BLaER1 treated with 17β-estradiol and CSF1 and Interleukin-3, amounts not matched to agents 10 nM and 100 nM (cell line): ENCODE results near the gene ZNF701.
"Not testable (repeated sequence)": the region's sequence is repeated elsewhere in the genome, so short reads cannot be mapped to it uniquely, and the experiment has no call there.

Experiments
- H3K27ac ChIP-seq, 11 experiments: shearing (Covaris generic); formaldehyde crosslinking; 2 replicates each; pipeline ENCODE4 v1.8.1; 2022
- H3K27me3 ChIP-seq, 11 experiments: shearing (Covaris generic); formaldehyde crosslinking; 2 replicates each; pipeline ENCODE4 v1.8.1; 2022
- H3K36me3 ChIP-seq, 11 experiments: shearing (Covaris generic); formaldehyde crosslinking; 2 replicates each; pipeline ENCODE4 v1.8.1; 2022
- H3K4me1 ChIP-seq, 10 experiments: shearing (Covaris generic); formaldehyde crosslinking; 2 replicates each; pipeline ENCODE4 v1.8.1; 2022
- H3K4me2 ChIP-seq, 11 experiments: shearing (Covaris generic); formaldehyde crosslinking; 2 replicates each; pipeline ENCODE4 v1.8.1; 2022
- H3K4me3 ChIP-seq, 10 experiments: shearing (Covaris generic); formaldehyde crosslinking; 2 replicates each; pipeline ENCODE4 v1.8.1; 2022
- H3K9ac ChIP-seq, 11 experiments: shearing (Covaris generic); formaldehyde crosslinking; 2 replicates each; pipeline ENCODE4 v1.8.1; 2022
- H3K9me3 ChIP-seq, 11 experiments: shearing (Covaris generic); formaldehyde crosslinking; replicated peaks in 1 of 11; 2 replicates each; pipeline ENCODE4 v1.8.1; 2022
- H4K20me1 ChIP-seq, 11 experiments: shearing (Covaris generic); formaldehyde crosslinking; 2 replicates each; pipeline ENCODE4 v1.8.1; 2022
- Cebpa-rat ChIP-seq, 11 experiments: shearing (Covaris generic); IDR thresholded peaks; 2 replicates each; pipeline ENCODE4 v1.8.1; 2022

ZNF701 gene

DNA sequence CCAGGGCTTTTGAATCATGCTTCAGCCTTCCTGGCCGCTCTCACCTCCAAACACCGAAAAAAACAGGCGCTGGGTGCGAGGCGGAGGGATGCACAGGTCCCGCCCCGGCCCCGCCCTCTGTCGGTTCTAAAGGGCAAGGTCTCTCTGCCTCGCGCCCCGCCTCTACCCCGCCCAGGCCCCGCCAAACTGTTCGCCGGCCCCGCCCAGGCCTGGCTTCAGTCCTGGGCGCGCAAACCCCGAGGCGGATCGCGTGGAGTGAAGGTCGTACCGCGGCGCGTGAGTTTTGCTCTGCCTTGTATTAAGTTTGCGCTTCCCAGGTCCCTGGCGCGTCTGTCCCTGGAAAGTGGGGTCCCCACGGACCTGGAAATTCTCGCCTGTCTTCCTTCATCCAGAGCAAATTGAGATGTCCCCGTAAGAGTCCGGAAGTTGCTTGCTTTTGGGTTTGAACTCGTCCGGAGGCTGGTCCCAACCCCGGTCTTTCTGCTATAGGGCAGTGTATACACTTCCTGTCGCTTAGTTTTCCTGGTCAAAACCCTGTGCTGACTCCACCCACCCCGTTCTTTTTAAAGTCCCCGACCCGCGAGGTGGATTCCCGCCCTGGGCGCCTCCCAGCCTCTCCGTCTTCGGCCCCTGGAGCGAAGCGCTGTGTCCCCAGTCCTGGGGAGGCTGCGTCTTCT lies 34.2 kb upstream of the ZNF701 start:
- Histone ChIP-seq H3K9ac (peak overlapping the region; percentile 84 to 93 (median 89)), H3K4me3 (peak overlapping the region; percentile 71 to 87 (median 74)), H3K9me3 (peaks cover 24 to 59% (median 33%) of the 10 kb centered on the region in 11 experiments; a peak in 21 of 22 replicates), H3K4me2 (peak overlapping the region; percentile 92 to 99 (median 96)), H3K27me3 (no peaks in the 10 kb centered on the region), H3K27ac (peak overlapping the region; percentile 59 to 95 (median 87)), H3K4me1 (peaks cover 22 to 68% (median 44%) of the 10 kb centered on the region in 10 experiments), H3K36me3 (peaks cover 29 to 60% (median 52%) of the 10 kb centered on the region in 11 experiments), H4K20me1 (peaks cover 0 to 30% (median 2%) of the 10 kb centered on the region in 11 experiments; a peak in 7 of 22 replicates)
- no peak for TF ChIP-seq Cebpa-rat (IDR thresholded peaks at IDR 0.05)

- H3K4me3 ChIP-seq = peak overlapping the region; percentile 71 to 87 (median 74)
- H3K27me3 ChIP-seq = no peaks in the 10 kb centered on the region
- H3K9me3 ChIP-seq = peaks cover 24 to 64% (median 37%) of the 10 kb centered on the region in 11 experiments; a peak in 21 of 22 replicates
- TF ChIP-seq Cebpa-rat (IDR thresholded peaks at IDR 0.05) = no peak
- H3K27ac ChIP-seq = peak overlapping the region; percentile 59 to 95 (median 87)
- H3K4me1 ChIP-seq = peaks cover 22 to 72% (median 43%) of the 10 kb centered on the region in 10 experiments
- peaks cover 0 to 30% (median 4%) of the 10 kb centered on the region in 11 experiments; a peak in 6 of 22 replicates for H4K20me1 ChIP-seq
- H3K4me2 ChIP-seq = peak overlapping the region; percentile 92 to 99 (median 96)
- peaks cover 33 to 65% (median 52%) of the 10 kb centered on the region in 11 experiments for H3K36me3 ChIP-seq
- peak overlapping the region; percentile 84 to 93 (median 89) for H3K9ac ChIP-seq
Measured at GRCh38 chr19:52536448-52536800, 33.7 kb upstream of the ZNF701 start.

GRCh38 chr19:52538815-52539214 lies 31.3 kb upstream of the ZNF701 start:
- H3K4me3 ChIP-seq = peak overlapping the region in 3 of 10 experiments; percentile 5 to 44 (median 22); a peak in 2 of 20 replicates
- peaks cover 39 to 82% (median 56%) of the 10 kb centered on the region in 10 experiments for H3K4me1 ChIP-seq
- not testable (repeated sequence) for H3K27me3 ChIP-seq

DNA sequence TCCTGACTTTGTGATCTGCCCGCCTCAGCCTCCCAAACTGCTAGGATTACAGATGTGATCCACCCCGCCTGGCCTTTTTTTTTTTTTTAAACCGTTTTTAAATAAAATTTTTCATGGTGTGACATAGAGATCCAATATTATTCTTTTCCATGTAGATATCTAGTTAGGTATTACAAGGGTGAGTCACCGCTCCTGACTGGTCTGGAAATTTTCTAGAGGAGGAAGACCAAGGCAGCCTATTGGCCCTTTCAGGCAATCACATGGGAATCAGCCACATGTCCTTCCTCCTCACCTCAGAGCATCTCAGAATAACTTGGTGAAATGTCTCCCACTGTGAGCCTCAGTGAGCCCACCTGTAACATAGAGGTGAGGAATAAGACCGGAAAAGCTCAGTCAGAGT lies 28.9 kb upstream of the ZNF701 start:
- peaks cover 48 to 96% (median 70%) of the 10 kb centered on the region in 11 experiments for H3K9me3 ChIP-seq
- not testable (repeated sequence) for H3K27ac ChIP-seq, H3K4me3 ChIP-seq, H3K27me3 ChIP-seq, H3K9ac ChIP-seq, H3K4me2 ChIP-seq
- H3K36me3 ChIP-seq = peaks cover 50 to 76% (median 70%) of the 10 kb centered on the region in 11 experiments
- H4K20me1 ChIP-seq = peaks cover 0 to 52% (median 3%) of the 10 kb centered on the region in 11 experiments; a peak in 11 of 22 replicates
- peaks cover 28 to 65% (median 42%) of the 10 kb centered on the region in 10 experiments for H3K4me1 ChIP-seq

More at GRCh38 chr19:52538815-52539214, 31.3 kb upstream of the ZNF701 start:
- H3K9ac ChIP-seq = peak overlapping the region in 2 of 11 experiments; percentile 33 to 44; a peak in 3 of 22 replicates
- H3K9me3 ChIP-seq = peaks cover 27 to 73% (median 46%) of the 10 kb centered on the region in 11 experiments
- H4K20me1 ChIP-seq = peaks cover 0 to 52% (median 4%) of the 10 kb centered on the region in 11 experiments; a peak in 11 of 22 replicates
- H3K27ac ChIP-seq = peak overlapping the region in 5 of 11 experiments; percentile 32 to 70 (median 58); a peak in 9 of 22 replicates
- TF ChIP-seq Cebpa-rat (IDR thresholded peaks at IDR 0.05) = 0 out of 22 replicates have a peak, but pooled peaks of 1 of the 11 experiments have one; percentile 22
- H3K36me3 ChIP-seq = peaks cover 30 to 59% (median 50%) of the 10 kb centered on the region in 11 experiments
- H3K4me2 ChIP-seq = peak overlapping the region in 5 of 11 experiments; percentile 46 to 98 (median 94); a peak in 10 of 22 replicates

- H3K4me2 ChIP-seq = peak overlapping the region in 2 of 11 experiments; percentile 78 to 80; a peak in 2 of 22 replicates
- peaks cover 25 to 61% (median 39%) of the 10 kb centered on the region in 10 experiments for H3K4me1 ChIP-seq
- no peak for TF ChIP-seq Cebpa-rat (IDR thresholded peaks at IDR 0.05)
- no peak overlapping the region for H3K4me3 ChIP-seq
- H4K20me1 ChIP-seq = peaks cover 0 to 48% (median 3%) of the 10 kb centered on the region in 11 experiments; a peak in 11 of 22 replicates
- H3K27ac ChIP-seq = no peak overlapping the region
- H3K9ac ChIP-seq = no peak overlapping the region
- no peaks in the 10 kb centered on the region for H3K27me3 ChIP-seq
- H3K36me3 ChIP-seq = peaks cover 54 to 81% (median 74%) of the 10 kb centered on the region in 11 experiments
- peaks cover 53 to 99% (median 74%) of the 10 kb centered on the region in 11 experiments for H3K9me3 ChIP-seq
Measured at GRCh38 chr19:52541608-52542007, 28.5 kb upstream of the ZNF701 start.

DNA sequence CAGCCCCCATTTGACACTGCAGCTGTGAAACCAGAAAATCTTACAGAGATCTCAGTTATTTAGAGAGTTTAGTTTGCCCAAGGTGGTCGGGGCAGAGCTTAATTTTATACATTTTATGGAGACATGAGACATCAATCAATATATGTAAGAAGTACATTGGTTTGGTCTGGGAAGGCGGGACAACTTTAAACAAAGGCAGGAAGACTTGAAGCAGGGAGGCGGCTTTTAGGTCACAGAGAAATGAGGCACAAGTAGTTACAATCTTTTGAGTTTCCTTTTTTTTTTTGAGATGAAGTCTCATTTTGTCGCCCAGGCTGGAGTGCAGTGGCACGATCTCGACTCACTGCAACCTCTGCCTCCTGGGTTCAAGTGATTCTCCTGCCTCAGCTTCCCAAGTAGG lies 27.5 kb upstream of the ZNF701 start:
- Histone ChIP-seq H3K4me3 (peak overlapping the region in 3 of 10 experiments; percentile 16 to 36 (median 26); a peak in 2 of 20 replicates), H3K4me2 (peak overlapping the region; percentile 41 to 85 (median 74)), H4K20me1 (peaks cover 0 to 39% (median 3%) of the 10 kb centered on the region in 11 experiments; a peak in 10 of 22 replicates), H3K9me3 (peaks cover 62 to 100% (median 83%) of the 10 kb centered on the region in 11 experiments), H3K9ac (peak overlapping the region in 9 of 11 experiments; percentile 0 to 52 (median 12); a peak in 5 of 22 replicates), H3K36me3 (peaks cover 63 to 86% (median 84%) of the 10 kb centered on the region in 11 experiments), H3K4me1 (peaks cover 17 to 51% (median 31%) of the 10 kb centered on the region in 10 experiments), H3K27ac (peak overlapping the region in 9 of 11 experiments; percentile 12 to 61 (median 40); a peak in 12 of 22 replicates)
- not testable (repeated sequence) for H3K27me3 ChIP-seq

GRCh38 chr19:52542984-52543664 lies 27.0 kb upstream of the ZNF701 start:
- peaks cover 0 to 39% (median 3%) of the 10 kb centered on the region in 11 experiments; a peak in 10 of 22 replicates for H4K20me1 ChIP-seq
- TF ChIP-seq Cebpa-rat (IDR thresholded peaks at IDR 0.05) = no peak
- H3K4me2 ChIP-seq = peak overlapping the region; percentile 41 to 85 (median 74)
- H3K9ac ChIP-seq = peak overlapping the region in 9 of 11 experiments; percentile 0 to 52 (median 28); a peak in 9 of 22 replicates
- H3K4me1 ChIP-seq = peaks cover 17 to 46% (median 28%) of the 10 kb centered on the region in 10 experiments
- no peaks in the 10 kb centered on the region for H3K27me3 ChIP-seq
- H3K36me3 ChIP-seq = peaks cover 69 to 91% (median 86%) of the 10 kb centered on the region in 11 experiments
- H3K27ac ChIP-seq = peak overlapping the region in 9 of 11 experiments; percentile 12 to 63 (median 44); a peak in 14 of 22 replicates
- peak overlapping the region in 3 of 10 experiments; percentile 16 to 36 (median 26); a peak in 4 of 20 replicates for H3K4me3 ChIP-seq
- peaks cover 63 to 100% (median 85%) of the 10 kb centered on the region in 11 experiments for H3K9me3 ChIP-seq

GRCh38 chr19:52554216-52554971 lies 15.7 kb upstream of the ZNF701 start:
- Histone ChIP-seq H3K4me2 (no peak overlapping the region), H3K9ac (no peak overlapping the region), H3K27me3 (peaks cover 0 to 4% (median 0%) of the 10 kb centered on the region in 11 experiments; a peak in 2 of 22 replicates), H3K36me3 (peaks cover 100% of the 10 kb centered on the region in 11 experiments), H3K9me3 (peaks cover 100% of the 10 kb centered on the region in 11 experiments), H4K20me1 (no peaks in the 10 kb centered on the region), H3K4me3 (peak overlapping the region; percentile 8 to 43 (median 34); a peak in 16 of 20 replicates), H3K27ac (no peak overlapping the region), H3K4me1 (no peaks in the 10 kb centered on the region)
- peak in 2 of 11 experiments; percentile 41 to 59; a peak in 2 of 22 replicates for TF ChIP-seq Cebpa-rat (IDR thresholded peaks at IDR 0.05)
